Measurements from ENCODE around the gene BIN2. TPM values are rescaled to one million over a fixed set of nuclear protein-coding genes. Genes with fewer than 3 reads are reported as not detected.
A peak's percentile ranks its signal among the peaks of the same experiment; 100 is the strongest.

BIN2 gene
- total and polyA plus RNA-seq, 2 donors (not counting 1 experiment from before 2014, with no cell fraction given) = not detected

DNA sequence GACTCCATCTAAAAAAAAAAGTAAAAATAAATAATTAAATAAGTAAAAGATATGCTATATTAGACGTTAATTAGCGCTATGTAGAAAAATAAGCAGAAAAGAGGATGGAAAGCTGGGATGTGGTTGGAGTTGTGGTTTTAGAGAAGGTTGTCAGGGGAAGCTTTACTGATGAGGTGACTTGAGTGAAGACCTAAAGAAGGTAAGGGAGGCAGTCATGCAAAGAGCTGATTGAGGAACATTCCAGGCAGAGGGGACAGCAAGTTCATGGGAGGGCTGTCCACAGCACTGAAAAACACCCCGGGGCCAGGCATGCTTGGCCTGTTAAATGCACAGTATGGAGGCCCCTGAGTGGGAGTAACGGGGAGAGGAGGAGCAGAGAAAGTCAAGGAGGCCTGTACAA is 69.4 kb downstream of the BIN2 start:
- DNase-seq (ENCODE audit: low read depth in 2 of 2) = peak in 1 of 2 donors; percentile 19
- Histone ChIP-seq H3K4me3 (replicated peaks in 1 of 4; ENCODE audit: control extremely low read depth in 1 of 4, insufficient read depth in 1 of 4, low read depth in 3 of 4, low read length in 4 of 4) (no peak overlapping the region), H4K20me1 (ENCODE audit: control insufficient read depth, extremely low read depth, insufficient read depth, low read length) (no peaks in the 10 kb centered on the region), H3K27ac (ENCODE audit: insufficient read depth, low read length) (no peak overlapping the region), H3K9me3 (ENCODE audit: control insufficient read depth, insufficient read depth, low read depth, low read length) (no peaks in the 10 kb centered on the region), H3K9ac (ENCODE audit: insufficient read depth, low read length) (no peak overlapping the region), H3K36me3 (ENCODE audit: control insufficient read depth, insufficient read depth, low read length) (no peaks in the 10 kb centered on the region), H3K27me3 (ENCODE audit: control insufficient read depth, insufficient read depth, low read length) (no peaks in the 10 kb centered on the region), H2AFZ (ENCODE audit: low read length) (no peak overlapping the region), H3K4me2 (ENCODE audit: extremely low read depth, insufficient read depth, low read length) (no peak overlapping the region), H3K79me2 (ENCODE audit: control insufficient read depth, insufficient read depth, low read length) (no peaks in the 10 kb centered on the region), H3K4me1 (ENCODE audit: control insufficient read depth, extremely low read depth, insufficient read depth, low read length) (no peaks in the 10 kb centered on the region)
- no peak for TF ChIP-seq EZH2 (IDR thresholded peaks at IDR 0.05; ENCODE audit: low read length, missing control alignments)
- TF ChIP-seq, protein P1, sequence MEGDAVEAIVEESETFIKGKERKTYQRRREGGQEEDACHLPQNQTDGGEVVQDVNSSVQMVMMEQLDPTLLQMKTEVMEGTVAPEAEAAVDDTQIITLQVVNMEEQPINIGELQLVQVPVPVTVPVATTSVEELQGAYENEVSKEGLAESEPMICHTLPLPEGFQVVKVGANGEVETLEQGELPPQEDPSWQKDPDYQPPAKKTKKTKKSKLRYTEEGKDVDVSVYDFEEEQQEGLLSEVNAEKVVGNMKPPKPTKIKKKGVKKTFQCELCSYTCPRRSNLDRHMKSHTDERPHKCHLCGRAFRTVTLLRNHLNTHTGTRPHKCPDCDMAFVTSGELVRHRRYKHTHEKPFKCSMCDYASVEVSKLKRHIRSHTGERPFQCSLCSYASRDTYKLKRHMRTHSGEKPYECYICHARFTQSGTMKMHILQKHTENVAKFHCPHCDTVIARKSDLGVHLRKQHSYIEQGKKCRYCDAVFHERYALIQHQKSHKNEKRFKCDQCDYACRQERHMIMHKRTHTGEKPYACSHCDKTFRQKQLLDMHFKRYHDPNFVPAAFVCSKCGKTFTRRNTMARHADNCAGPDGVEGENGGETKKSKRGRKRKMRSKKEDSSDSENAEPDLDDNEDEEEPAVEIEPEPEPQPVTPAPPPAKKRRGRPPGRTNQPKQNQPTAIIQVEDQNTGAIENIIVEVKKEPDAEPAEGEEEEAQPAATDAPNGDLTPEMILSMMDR (conservative IDR thresholded peaks at IDR 0.05 in 1 of 2, IDR thresholded peaks at IDR 0.05 in 1 of 2; ENCODE audit: low read depth in 1 of 2, low read length in 2 of 2) = no peak

DNA sequence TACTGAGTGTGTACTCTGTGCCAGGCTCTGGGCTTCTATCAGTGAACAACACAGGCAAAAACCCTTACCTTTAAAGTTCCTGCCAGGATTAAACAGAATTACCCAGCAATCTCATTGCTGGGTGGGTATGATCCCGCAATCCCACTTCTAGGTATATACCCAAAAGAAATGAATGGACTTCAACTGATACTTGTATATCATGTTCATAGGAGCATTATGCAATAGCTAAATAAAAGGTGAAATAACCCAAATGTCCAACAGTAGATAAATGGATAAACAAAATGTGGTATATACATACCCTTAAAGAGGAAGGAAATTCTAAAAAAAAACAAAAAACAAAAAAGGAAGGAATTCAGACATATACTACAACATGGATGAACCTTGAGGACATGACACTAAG is 70.7 kb downstream of the BIN2 start:
- H3K4me1 ChIP-seq (ENCODE audit: control insufficient read depth, extremely low read depth, insufficient read depth, low read length) = no peaks in the 10 kb centered on the region
- H3K27me3 ChIP-seq (ENCODE audit: control insufficient read depth, insufficient read depth, low read length) = no peaks in the 10 kb centered on the region
- H4K20me1 ChIP-seq (ENCODE audit: control insufficient read depth, extremely low read depth, insufficient read depth, low read length) = no peaks in the 10 kb centered on the region
- H3K27ac ChIP-seq (ENCODE audit: insufficient read depth, low read length) = no peak overlapping the region
- H3K4me2 ChIP-seq (ENCODE audit: extremely low read depth, insufficient read depth, low read length) = no peak overlapping the region
- TF ChIP-seq, protein P1 (conservative IDR thresholded peaks at IDR 0.05 in 1 of 2, IDR thresholded peaks at IDR 0.05 in 1 of 2; ENCODE audit: low read depth in 1 of 2, low read length in 2 of 2) = no peak
- TF ChIP-seq EZH2 (IDR thresholded peaks at IDR 0.05; ENCODE audit: low read length, missing control alignments) = no peak
- no peaks in the 10 kb centered on the region for H3K9me3 ChIP-seq (ENCODE audit: control insufficient read depth, insufficient read depth, low read depth, low read length)
- H3K4me3 ChIP-seq (replicated peaks in 1 of 4; ENCODE audit: control extremely low read depth in 1 of 4, insufficient read depth in 1 of 4, low read depth in 3 of 4, low read length in 4 of 4) = no peak overlapping the region
- no peak for DNase-seq (ENCODE audit: low read depth in 2 of 2)
- no peak overlapping the region for H2AFZ ChIP-seq (ENCODE audit: low read length)
- no peaks in the 10 kb centered on the region for H3K36me3 ChIP-seq (ENCODE audit: control insufficient read depth, insufficient read depth, low read length)
- H3K79me2 ChIP-seq (ENCODE audit: control insufficient read depth, insufficient read depth, low read length) = no peaks in the 10 kb centered on the region
- no peak overlapping the region for H3K9ac ChIP-seq (ENCODE audit: insufficient read depth, low read length)

DNA sequence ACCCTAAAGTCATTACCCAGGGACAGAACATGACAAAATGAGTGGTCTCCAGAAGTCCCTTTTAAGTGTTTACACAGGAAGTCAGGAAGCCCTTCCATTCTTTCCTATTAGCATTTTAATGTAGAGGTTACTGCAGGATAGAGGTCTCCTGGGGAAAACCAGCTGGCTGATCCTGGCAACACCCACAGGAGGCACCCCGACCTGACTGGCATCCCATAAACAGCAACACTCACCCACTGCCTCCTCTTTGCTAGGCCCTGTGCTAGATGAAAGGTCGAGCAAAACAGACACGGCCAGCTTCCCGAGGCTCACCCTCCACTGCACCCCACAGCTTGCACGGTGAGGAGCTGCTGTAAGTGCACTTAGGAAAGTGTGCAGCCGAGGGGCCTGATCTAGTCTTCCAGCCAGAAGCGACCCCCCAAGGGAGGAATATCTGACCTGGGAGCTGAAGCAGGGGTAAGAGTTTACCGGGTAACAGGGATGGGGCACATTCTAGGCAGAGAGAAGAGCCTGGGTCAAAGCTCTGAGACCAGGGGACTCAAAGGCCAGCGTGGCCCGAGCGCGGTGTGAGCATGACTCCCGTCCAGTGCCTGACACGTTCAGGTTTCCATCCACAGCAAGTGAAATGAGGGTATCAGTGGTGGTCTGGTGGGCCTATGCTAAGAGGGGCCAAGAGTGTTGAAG is 76.3 kb downstream of the BIN2 start:
- Histone ChIP-seq H3K27me3 (ENCODE audit: control insufficient read depth, insufficient read depth, low read length) (no peaks in the 10 kb centered on the region), H3K36me3 (ENCODE audit: control insufficient read depth, insufficient read depth, low read length) (peaks cover 8% of the 10 kb centered on the region), H3K79me2 (ENCODE audit: control insufficient read depth, insufficient read depth, low read length) (peaks cover 2% of the 10 kb centered on the region), H3K9me3 (ENCODE audit: control insufficient read depth, insufficient read depth, low read depth, low read length) (no peaks in the 10 kb centered on the region), H3K4me1 (ENCODE audit: control insufficient read depth, extremely low read depth, insufficient read depth, low read length) (peaks cover 2% of the 10 kb centered on the region), H3K9ac (ENCODE audit: insufficient read depth, low read length) (no peak overlapping the region), H4K20me1 (ENCODE audit: control insufficient read depth, extremely low read depth, insufficient read depth, low read length) (no peaks in the 10 kb centered on the region), H3K4me2 (ENCODE audit: extremely low read depth, insufficient read depth, low read length) (no peak overlapping the region), H3K27ac (ENCODE audit: insufficient read depth, low read length) (no peak overlapping the region), H2AFZ (ENCODE audit: low read length) (no peak overlapping the region), H3K4me3 (replicated peaks in 1 of 4; ENCODE audit: control extremely low read depth in 1 of 4, insufficient read depth in 1 of 4, low read depth in 3 of 4, low read length in 4 of 4) (no peak overlapping the region)
- TF ChIP-seq, protein P1 (conservative IDR thresholded peaks at IDR 0.05 in 1 of 2, IDR thresholded peaks at IDR 0.05 in 1 of 2; ENCODE audit: low read depth in 1 of 2, low read length in 2 of 2) = no peak
- TF ChIP-seq EZH2 (IDR thresholded peaks at IDR 0.05; ENCODE audit: low read length, missing control alignments) = no peak
- no peak for DNase-seq (ENCODE audit: low read depth in 2 of 2)
